Mucosa of descending colon (tissue), 3 donors: ENCODE data around the gene KCTD5. TPM values are rescaled to one million over a fixed set of nuclear protein-coding genes. Genes with fewer than 3 reads are reported as not detected.

ENCODE experiments used
- ATAC-seq: fragments of 200-7000 bp; cut with Tn5 transposase; one replicate; pipeline ENCODE4 v1.9.1; 2020; ENCODE audit warnings: mild to moderate bottlenecking, moderate library complexity
- DNase-seq, 3 donors: peaks; one replicate each; pipeline ENCODE4 v3.0.0-alpha.2; 2020
- H3K36me3 ChIP-seq: fragments of 200-600 bp; one replicate; pipeline ENCODE4 v1.8.0; 2021; ENCODE audit warnings: low read depth, mild to moderate bottlenecking
- H3K4me1 ChIP-seq: fragments of 200-600 bp; one replicate; pipeline ENCODE4 v1.8.0; 2021; ENCODE audit warnings: low read depth, mild to moderate bottlenecking
- H3K4me3 ChIP-seq: fragments of 200-600 bp; one replicate; pipeline ENCODE4 v1.8.0; 2021; ENCODE audit warnings: mild to moderate bottlenecking
- H3K9me3 ChIP-seq: fragments of 200-600 bp; one replicate; pipeline ENCODE4 v1.8.0; 2021; ENCODE audit warnings: mild to moderate bottlenecking
- CTCF ChIP-seq: fragments of 200-600 bp; IDR thresholded peaks from one replicate; pipeline ENCODE4 v1.8.0; 2022; ENCODE audit warnings: antibody characterized with exemption, mild to moderate bottlenecking
- intact Hi-C, 2 donors: fragments of 100-400 bp; cut with DNase I in 1 of 2; cut with micrococcal nuclease in 1 of 2; formaldehyde crosslinking; loops; one replicate each; pipeline versions ENCODE4 v1.11.0 to v1.11.1; 2022; cut with DNase I, micrococcal nuclease
- total RNA-seq, 3 donors: library from RNA; stranded (reverse); fragmentation: NEBNext Ultra II Directional in 2 of 3; extraction: Animal tissue kit (Norgen Biotek cat#: 25700) in 2 of 3; gene quantifications; one replicate each; pipeline versions ENCODE4 v1.2.1 to v1.2.4, GENCODE V29; 2021 to 2023
- donor health status: DM: no; HTN: no; CAD: no; lungs with moderate emphysema.
- donor health status: DM: no; HTN: no; CAD: no.
- donor health status: DM: no; HTN: yes; CAD: no.

The KCTD5 gene
- total RNA-seq, 3 donors from 2014 or later: 28.2 to 80.7 (median 48.5) TPM

GRCh38 chr16:2697401-2697948 is 15.2 kb downstream of the KCTD5 start:
- intact Hi-C loops: no loop called here
- H3K36me3 ChIP-seq: peaks cover 7% of the 10 kb centered on the region
- no peak for TF ChIP-seq CTCF
- H3K9me3 ChIP-seq: no peaks in the 10 kb centered on the region
- no peaks in the 10 kb centered on the region for H3K4me1 ChIP-seq
- ATAC-seq (no peak), DNase-seq (no peak)
- H3K4me3 ChIP-seq: no peak overlapping the region

GRCh38 chr16:2698103-2698870 is 16.0 kb downstream of the KCTD5 start:
- Histone ChIP-seq H3K9me3 (no peaks in the 10 kb centered on the region), H3K36me3 (peaks cover 7% of the 10 kb centered on the region), H3K4me3 (no peak overlapping the region), H3K4me1 (no peaks in the 10 kb centered on the region)
- intact Hi-C loops: no loop called here
- TF ChIP-seq CTCF: no peak
- no peak for ATAC-seq
- DNase-seq: no peak

- Histone ChIP-seq H3K4me3 (no peak overlapping the region), H3K9me3 (no peaks in the 10 kb centered on the region), H3K36me3 (peaks cover 7% of the 10 kb centered on the region), H3K4me1 (no peaks in the 10 kb centered on the region)
- TF ChIP-seq CTCF: no peak
- intact Hi-C loops: no loop called here
- no peak for ATAC-seq
- no peak for DNase-seq
These were observed 16.8 kb downstream of the KCTD5 start for GRCh38 chr16:2698965-2699750.

- ATAC-seq (no peak), DNase-seq (no peak)
- intact Hi-C loops: no loop called here
- Histone ChIP-seq H3K36me3 (peaks cover 7% of the 10 kb centered on the region), H3K4me3 (no peak overlapping the region), H3K4me1 (no peaks in the 10 kb centered on the region), H3K9me3 (no peaks in the 10 kb centered on the region)
- TF ChIP-seq CTCF: no peak
These were observed 17.7 kb downstream of the KCTD5 start for GRCh38 chr16:2699791-2700600.

GRCh38 chr16:2700786-2701185 is 18.5 kb downstream of the KCTD5 start:
- Histone ChIP-seq H3K36me3 (peaks cover 7% of the 10 kb centered on the region), H3K9me3 (no peaks in the 10 kb centered on the region), H3K4me1 (no peaks in the 10 kb centered on the region), H3K4me3 (no peak overlapping the region)
- no peak for TF ChIP-seq CTCF
- DNase-seq (no peak), ATAC-seq (no peak)
- intact Hi-C loops: no loop called here
